GM13977 (cell line): ENCODE data around the gene HPF1.
"Not testable (repeated sequence)": the region's sequence is repeated elsewhere in the genome, so short reads cannot be mapped to it uniquely, and the experiment has no call there.

Experiments
- DNase-seq: peaks from one replicate; pipeline ENCODE4 v3.0.0; 2012; ENCODE audit warnings: low spot score
- CTCF ChIP-seq: IDR thresholded peaks from 2 replicates; pipeline ENCODE4 v1.5.1; 2012; ENCODE audit warnings: mild to moderate bottlenecking, control low read depth; ENCODE audit not compliant: insufficient read depth; ENCODE audit errors: extremely low read depth, missing control alignments
- in situ Hi-C: fragments of 300-500 bp; cut with MboI; formaldehyde crosslinking; loops from one replicate; pipeline ENCODE4 v1.12.0; 2022; ENCODE audit warnings: low sequenced_read_pairs, low pct_unique_long_range_greater_than_20kb, mixed read lengths, inconsistent platforms; ENCODE audit not compliant: unreplicated experiment

HPF1 gene

GRCh38 chr4:169744601-169745000 lies 13.1 kb downstream of the HPF1 start:
- TF ChIP-seq CTCF = no peak
- DNase-seq = no peak
- in situ Hi-C loops = no loop called here

- in situ Hi-C loops = no loop called here
- TF ChIP-seq CTCF = no peak
- no peak for DNase-seq
Measured at GRCh38 chr4:169741569-169741968, 16.2 kb downstream of the HPF1 start.

GRCh38 chr4:169738604-169739003 lies 19.1 kb downstream of the HPF1 start:
- DNase-seq, in situ Hi-C loops: not testable (repeated sequence)

GRCh38 chr4:169730564-169730963 lies 27.2 kb downstream of the HPF1 start:
- in situ Hi-C loops = no loop called here
- TF ChIP-seq CTCF = no peak
- no peak for DNase-seq

GRCh38 chr4:169727616-169728015 lies 30.1 kb downstream of the HPF1 start:
- no peak for DNase-seq
- in situ Hi-C loops = no loop called here
- no peak for TF ChIP-seq CTCF

GRCh38 chr4:169724260-169724659 lies 33.5 kb downstream of the HPF1 start:
- no peak for DNase-seq
- in situ Hi-C loops = no loop called here

More at GRCh38 chr4:169724260-169724659, 33.5 kb downstream of the HPF1 start:
- TF ChIP-seq CTCF = no peak
